Measurements from ENCODE around the gene SYCN.
"Not testable (repeated sequence)": the region's sequence is repeated elsewhere in the genome, so short reads cannot be mapped to it uniquely, and the experiment has no call there.

Gene SYCN, protein sequence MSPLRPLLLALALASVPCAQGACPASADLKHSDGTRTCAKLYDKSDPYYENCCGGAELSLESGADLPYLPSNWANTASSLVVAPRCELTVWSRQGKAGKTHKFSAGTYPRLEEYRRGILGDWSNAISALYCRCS

DNA sequence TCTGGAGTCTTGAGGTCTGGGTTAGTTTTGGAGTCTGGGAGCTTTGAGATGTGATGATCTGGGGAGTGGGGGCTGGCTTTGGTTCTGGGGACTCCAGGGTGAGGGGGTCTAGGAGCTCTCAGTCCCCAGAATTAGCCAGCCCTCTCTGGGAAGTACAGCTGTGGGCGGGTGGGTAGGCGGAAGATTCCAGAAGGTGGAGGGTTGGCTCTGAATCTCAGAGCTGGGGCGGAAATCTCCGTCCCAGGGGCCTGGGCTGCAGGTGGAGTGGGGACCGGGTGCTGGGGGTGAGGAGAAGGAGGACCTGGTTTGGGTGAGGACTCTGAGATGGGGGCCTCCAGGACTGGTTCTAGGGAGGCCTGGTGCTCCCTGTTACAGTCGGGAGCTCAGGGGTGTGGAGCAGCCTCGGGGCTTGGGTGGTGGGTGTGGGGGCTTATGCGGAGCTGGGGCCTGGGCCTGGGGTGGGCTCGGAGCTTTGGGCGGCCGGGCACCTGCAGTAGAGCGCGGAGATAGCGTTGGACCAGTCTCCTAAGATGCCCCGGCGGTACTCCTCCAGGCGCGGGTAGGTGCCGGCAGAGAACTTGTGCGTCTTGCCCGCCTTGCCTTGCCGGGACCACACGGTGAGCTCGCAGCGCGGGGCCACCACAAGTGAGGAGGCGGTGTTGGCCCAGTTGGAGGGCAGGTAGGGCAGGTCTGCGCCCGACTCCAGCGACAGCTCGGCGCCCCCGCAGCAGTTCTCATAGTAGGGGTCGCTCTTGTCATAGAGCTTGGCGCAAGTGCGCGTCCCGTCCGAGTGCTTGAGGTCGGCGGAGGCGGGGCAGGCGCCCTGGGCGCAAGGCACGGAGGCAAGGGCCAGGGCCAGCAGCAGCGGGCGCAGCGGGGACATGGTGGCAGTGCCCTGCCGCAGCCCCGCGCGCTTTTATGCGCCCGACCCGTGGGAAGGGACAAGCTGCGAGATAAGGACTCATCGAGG is at the start of gene SYCN:
Gene SYCN (minus strand): TSS at position 892 of the 970 bp plus-strand sequence. CDS start 9 bp downstream, at position 883.
- no peak for DNase-seq

DNA sequence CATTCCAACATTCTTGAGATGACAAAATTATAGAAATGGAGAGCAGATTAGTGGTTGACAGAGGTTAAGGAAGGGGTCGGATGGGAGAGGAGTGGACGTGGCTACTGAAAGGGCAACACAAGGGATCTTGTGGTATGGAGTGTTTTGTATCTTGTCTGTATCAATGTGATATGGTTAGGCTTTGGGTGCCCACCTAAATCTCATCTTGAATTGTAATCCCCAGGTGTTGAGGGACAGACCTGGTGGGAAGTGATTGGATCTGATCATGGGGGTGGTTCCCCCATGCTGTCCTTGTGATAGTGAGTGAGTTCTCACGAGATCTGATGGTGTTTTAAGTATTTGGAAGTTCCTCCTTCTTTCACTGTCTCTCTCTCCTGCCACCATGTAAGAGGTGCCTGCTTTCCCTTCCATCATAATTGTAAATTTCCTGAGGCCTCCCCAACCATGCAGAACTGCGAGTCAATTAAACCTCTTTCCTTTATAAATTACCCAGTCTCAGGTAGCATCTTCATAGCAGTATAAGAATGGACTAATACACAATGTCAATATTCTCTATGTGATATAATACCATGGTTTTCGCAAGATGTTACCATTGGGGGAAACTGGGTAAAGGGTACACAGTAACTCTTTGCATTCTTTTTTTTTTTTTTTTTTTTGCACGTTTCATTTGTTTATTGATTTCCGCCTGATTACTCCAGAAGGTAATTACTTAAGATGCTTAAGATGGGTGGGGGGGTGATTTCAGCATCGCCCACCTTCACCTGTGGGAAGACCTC is 49.5 kb upstream of the SYCN start:
- DNase-seq, result no peak

DNA sequence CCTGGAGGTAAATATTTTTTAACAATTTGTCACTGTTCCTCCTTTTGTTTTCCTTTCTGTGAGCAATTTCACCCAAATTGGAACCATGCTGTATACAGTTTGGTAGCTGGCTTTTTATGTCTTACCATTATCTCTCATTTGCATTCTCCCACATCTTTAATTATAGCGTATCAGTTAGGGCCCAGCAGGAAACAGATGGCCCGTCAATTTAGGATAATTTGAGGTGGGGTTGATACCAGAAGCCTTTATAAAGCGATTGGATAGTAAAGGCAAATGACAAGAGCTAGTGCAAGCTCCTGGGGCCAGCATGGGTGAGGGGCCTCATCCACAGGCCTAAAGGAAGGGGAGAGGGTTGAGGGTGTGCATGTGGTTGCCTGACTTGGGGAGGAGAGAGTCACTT is 48.4 kb upstream of the SYCN start:
- no peak for DNase-seq

DNA sequence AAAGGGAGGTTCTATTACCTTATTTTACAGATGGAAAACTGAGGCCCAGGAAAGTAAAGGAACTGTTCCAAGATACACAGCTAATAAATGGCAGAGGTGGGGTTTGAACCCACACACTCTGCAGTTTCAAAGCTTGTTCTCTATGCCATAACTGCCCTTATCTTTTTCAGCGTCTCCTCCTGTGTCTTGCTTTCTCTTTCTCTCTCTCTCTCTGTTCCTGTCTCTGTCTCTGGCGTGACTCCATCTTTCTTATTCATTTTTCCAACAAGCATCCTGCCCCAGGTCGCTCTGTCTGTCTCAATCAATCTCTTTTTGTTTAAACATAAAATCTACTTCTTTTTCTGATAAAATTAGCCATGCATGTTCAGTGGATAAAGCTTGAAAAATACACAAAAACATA is 47.8 kb upstream of the SYCN start:
- DNase-seq, result no peak

DNA sequence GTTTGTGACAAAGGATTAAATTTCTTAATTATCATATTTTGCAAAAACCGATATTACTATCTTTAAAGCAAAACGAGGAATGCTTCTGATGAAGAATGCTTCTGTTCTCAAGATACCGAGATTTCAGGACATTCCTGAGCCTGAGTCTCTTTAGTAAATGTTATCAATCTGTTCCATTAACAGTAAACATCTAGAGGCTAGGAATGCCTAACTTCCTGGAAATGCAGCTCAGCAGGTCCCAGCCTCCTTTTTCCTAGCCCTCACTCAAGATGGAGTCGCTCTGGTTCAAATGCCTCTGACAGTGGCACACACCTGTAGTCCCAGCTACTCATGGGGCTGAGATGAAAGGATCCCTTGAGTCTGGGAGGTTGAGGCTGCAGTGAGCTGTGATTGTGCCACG is 47.0 kb upstream of the SYCN start:
- no peak for DNase-seq

DNA sequence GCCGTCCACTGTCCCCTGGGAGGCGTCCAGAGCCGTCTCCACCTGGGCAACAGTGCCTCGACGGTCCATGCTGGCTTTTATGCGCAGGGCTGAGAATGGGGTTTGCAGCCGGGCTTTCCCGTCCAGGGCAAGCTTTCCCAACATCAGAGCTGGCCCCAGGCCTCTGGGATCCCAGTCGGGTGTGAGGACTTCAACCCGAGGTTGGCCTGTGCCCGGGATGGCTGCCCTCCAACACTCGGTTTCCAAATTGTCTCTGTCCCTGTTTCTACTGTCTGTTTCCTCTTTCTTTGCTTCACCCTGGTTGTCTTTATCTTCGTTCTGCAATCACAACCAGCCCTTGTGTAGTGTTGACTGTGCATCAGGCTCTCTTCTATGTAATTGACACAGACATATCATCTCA is 44.7 kb upstream of the SYCN start, which contains the start of gene IFNL4:
Gene IFNL4 (minus strand): TSS at position 51 of the 400 bp plus-strand sequence.
- DNase-seq, result no peak

DNA sequence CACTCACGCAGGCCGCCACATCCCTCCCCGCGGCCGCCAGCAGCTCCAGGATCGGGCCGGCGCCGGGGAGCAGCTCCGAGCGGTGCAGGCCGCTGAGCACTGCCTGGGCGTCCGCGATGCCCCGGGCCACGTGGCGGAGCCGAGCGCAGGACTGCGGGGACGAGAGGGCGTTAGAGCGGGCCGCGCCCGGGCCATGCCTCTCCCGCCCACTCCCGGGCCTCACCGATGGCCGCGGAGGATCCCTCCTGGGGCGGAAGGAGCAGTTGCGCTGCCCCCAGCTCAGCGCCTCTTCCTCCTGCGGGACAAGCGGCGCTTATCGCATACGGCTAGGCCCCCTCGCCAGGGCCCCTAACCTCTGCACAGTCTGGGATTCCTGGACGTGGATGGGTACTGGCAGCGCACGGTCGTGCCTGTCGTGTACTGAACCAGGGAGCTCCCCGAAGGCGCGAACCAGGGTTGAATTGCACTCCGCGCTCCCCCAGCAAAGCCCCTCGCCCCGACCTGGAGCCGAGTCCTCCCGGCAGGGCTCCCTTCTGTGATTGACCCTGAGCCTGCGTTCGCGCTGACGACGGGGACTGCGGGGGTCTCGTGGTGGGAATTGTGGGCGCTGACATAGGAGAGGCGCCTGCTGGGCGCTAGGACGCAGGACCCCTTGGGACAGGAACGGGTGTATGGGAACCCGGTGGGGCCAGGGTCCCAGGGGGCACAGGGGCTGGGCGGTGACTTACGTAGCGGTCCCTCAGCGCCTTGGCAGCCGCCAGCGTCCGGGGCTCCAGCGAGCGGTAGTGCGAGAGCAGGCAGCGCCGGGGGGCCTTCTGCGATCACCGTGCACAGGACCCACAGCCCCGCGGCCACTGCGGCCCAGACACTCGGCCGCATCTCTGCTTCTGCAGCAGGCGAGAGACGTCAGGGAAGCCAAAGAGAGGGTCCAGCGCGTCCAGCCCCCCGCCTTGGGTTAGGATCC is 43.9 kb upstream of the SYCN start:
- DNase-seq, result no peak

DNA sequence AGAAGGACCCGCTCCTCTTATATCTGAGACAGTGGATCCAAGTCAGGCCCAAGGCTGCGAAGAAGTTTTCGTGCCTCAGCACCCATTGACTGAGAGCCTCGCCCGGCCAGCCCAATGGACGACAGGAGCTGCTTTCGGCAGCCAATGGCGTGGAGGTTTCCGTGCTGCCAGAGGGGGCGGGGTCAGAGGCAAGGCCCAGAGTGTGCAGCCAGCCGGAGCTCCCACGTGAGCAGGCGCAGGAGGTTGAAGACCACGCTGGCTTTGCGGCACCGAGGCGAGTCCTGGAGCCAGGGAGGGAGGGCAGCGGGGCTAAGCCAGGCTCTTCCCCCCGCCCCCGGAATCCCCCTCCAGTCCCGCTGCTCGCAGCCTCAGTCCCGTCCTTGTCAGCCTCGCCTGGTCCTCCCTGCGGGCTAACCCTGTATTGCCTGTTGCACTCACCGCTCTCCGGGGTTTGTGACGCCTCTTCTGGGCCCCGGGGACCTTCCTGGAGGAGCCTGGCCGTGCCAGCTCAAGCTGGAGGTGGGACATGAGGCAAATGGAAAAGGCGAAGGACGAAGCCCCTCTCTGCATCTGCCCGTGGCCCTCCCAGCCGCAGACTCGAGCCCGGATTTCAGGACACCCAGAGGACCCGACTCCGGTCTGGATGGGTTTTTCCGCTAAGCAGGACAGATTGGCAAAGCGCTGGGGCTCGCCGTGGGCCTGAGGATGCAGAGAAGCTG is 43.0 kb upstream of the SYCN start:
- peak; percentile 17 for DNase-seq

DNA sequence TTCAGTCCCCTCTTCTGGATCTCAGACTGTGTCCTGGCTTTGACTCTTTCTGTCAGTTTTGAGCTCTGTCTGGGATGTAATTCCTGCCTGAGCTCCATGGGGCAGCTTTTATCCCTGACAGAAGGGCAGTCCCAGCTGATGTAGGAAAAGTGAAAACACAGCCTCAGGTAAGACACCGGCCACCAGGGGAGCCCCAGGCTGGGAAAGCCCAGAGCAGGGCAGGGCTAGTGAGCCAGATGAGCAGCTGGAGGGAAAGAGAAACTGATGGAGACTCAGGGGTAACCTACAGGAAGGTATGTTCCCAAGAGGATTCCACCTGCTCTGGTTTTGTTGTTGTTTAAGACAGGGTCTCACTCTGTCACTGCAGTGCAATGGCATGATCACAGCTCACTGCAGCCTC is 41.1 kb upstream of the SYCN start:
- not testable (repeated sequence) for DNase-seq

DNA sequence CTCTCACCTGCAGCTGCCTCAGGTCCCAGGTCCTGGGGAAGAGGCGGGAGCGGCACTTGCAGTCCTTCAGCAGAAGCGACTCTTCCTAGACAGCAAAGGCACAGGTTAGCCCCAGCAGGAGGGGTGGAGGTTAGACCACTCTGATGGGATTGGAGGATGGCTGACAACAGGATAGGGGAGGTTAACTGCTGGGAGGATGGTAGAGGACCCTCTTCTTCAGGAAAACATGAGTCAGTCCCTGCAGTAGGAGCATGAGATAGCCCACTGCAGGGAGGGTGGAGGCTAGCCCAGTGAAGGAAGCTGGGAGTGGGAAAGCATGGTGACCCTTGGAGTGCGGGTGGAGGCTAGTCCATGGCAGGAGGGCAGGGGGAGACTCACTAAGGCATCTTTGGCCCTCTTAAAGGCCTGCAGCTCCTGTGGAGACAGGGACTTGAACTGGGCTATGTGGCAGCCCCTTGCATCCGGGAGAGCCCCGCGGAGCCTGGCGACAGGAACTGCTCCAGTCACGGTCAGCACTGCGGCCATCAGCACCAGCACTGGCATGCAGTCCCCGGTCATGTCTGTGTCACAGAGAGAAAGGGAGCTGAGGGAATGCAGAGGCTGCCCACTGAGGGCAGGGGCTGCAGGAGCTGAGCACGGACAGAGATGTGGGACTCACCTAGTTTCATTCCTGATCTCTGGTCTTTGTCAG is 40.5 kb upstream of the SYCN start, which contains the start of gene IFNL3:
Gene IFNL3 (minus strand): TSS at position 597 of the 691 bp plus-strand sequence. CDS start 39 bp downstream, at position 558.
- not testable (repeated sequence) for DNase-seq

DNA sequence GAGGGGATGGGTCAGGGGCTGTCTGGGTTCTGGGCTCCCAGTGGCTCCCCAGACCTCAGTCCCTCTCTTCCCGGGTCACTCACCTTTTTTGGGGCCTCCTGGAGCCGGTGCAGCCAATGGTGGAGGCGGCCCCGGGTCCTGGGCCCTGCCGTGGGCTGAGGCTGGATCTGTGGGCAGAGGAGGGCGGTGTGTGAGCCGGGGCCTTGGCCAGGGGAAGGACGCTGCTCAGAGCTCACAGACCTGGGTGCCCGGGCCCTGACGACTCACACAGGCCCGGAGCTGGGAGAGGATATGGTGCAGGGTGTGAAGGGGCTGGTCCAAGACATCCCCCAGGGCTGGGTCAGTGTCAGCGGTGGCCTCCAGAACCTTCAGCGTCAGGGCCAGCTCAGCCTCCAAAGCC is 39.7 kb upstream of the SYCN start:
- DNase-seq, result not testable (repeated sequence)

DNA sequence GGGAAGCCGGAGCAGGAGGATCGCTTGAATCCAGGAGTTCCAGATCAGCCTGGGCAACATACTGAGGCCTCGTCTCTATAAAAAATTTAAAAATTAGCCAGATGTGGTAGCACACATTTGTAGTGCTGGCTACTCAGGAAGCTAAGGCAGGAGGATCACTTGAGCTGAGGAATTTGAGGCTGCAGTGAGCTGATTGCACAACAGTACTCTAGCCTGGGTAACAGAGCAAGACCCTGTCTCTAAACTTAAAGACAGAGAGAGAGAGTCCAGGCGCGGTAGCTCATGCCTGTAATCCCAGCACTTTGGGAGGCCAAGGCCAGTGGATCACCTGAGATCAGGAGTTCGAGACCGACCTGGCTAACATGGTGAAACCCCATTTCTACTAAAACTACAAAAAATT is 36.4 kb upstream of the SYCN start:
- no peak for DNase-seq

DNA sequence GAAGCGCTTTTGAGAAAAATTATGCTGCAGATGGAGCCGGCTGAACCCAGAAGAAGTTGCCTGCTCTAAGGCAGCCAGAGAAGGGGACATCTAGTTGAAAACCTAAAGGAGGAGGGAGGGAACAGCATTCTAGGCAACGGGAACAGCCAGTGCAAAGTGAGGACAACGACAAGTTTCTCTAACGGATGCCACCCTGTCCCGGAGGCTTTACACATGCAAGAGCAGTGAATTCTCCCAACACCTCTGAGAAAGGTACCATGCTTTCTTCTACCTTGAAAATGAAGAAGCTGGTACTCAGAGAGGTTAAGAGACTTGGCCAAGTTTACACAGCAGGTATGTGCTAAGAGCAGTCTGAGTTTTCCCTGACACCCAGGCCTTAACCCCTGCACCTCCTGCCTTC is 34.9 kb upstream of the SYCN start:
- no peak for DNase-seq

DNA sequence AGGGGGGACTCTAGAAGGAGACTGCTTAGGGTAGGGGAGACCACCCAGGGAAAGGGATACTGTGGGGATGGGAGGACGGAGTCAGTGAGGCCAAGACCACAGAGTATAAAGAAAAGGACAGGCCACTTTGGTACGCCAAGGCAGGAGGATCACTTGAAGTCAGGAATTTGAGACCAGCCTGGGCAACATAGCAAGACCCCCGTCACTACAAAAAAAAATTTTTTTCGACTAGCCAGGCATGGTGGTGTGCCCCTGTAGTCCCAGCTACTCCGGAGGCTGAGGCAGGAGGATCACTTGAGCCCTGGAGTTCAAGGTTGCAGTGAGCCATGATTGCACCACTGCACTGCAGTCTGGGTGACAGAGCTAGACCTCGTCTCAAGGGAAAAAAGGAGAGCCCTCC is 34.1 kb upstream of the SYCN start:
- DNase-seq, result no peak

DNA sequence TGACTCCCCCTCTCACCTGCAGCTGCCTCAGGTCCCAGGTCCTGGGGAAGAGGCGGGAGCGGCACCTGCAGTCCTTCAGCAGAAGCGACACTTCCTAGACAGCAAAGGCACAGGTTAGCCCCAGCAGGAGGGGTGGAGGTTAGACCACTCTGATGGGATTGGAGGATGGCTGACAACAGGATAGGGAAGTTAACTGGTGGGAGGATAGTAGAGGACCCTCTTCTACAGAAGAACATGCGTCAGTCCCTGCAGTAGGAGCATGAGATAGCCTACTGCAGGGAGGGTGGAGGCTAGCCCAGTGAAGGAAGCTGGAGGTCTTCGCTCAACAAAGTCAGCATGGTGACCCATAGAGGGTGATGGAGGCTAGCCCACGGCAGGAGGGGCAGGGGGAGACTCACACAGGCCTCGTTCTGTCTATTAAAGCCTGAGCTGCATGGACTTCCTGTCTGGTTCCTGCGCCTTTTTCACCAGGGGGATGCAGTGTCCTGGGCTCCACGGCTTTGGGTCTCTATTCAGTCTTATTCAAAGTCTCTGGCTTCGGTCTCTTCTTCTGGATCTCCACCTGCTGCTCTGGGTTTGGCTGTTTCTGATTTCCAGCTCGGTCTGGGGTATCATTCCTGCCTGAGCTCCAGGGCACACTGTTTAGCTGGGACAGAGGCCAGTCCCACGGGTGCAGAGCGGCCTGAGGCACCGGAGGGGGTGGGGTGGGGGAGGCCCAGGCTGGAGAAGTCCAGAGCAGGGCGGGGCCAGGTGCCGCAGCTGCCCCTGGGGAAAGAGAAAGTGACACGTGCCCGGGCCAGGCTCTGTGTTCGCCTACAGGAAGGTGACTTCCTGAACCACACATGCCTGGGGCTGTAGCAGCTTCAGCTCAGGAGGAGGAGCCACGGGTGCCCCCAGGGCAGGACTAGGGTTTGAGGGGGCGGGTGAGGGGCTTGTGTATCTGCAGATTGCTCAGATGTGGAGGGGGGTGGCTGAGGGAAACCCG is 33.4 kb upstream of the SYCN start:
- DNase-seq, result peak; percentile 57

DNA sequence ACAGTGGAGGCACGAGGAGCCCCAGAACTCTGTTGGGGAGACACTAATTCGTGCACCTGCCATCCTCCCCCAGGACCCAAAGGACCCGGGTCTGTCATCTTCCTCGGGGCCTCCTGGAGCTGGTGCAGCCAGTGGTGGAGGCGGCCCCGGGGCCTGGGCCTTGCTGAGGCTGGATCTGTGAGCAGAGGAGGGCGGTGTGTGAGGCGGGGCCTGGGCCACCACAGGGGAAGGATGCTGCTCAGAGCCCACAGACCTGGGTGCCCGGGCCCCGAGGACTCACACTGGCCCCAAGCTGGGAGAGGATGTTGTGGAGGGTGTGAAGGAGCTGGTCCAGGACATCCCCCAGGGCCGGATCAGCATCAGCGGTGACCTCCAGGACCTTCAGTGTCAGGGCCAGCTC is 32.5 kb upstream of the SYCN start:
- no peak for DNase-seq

DNA sequence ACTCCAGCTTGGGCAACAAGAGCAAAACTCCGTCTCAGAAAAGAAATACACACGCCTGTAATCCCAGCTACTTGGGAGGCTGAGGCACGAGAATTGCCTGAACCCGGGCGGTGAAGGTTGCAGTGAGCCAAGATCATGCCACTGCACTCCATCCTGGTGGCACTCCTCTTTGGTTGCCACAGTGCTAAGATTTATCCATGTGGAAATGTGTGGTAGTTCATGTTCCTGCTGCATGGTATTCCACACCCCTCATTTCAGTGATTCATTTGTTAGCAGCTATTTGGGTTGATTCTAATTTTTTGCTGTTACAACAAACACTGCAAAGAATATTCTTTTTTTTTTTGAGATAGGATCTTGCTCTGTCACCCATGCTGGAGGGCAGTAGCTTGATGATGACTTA is 28.6 kb upstream of the SYCN start:
- DNase-seq, result no peak

DNA sequence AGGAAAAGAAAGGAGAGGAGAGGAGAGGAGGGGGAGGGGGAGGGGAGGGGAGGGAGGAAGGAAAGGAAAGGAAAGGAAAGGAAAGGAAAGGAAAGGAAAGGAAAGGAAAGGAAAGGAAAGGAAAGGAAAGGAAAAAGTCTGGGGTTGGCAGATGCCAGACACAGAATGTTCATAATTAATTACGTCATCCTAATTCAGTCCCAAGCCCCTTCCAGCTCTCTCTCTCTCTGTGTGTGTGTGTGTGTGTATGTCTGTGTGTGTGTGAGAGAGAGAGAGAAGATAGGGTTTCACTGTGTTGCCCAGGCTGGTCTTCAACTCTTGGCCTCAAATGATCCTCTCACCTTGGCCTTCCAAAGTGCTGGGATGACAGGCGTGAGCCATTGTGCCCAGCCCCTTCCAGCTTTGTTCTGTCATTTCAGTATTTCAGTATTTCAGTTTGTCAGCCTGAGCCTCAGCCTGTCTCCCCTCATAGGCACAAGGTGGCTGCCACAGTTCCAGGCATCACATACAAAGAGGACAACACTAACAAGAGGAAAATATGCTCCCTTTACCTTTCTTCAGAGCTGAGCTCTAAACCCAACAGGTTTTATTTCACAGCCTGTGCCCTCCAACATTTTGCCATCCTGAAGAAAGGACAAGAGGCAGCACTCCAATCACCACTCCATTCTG is 26.2 kb upstream of the SYCN start:
- no peak for DNase-seq

DNA sequence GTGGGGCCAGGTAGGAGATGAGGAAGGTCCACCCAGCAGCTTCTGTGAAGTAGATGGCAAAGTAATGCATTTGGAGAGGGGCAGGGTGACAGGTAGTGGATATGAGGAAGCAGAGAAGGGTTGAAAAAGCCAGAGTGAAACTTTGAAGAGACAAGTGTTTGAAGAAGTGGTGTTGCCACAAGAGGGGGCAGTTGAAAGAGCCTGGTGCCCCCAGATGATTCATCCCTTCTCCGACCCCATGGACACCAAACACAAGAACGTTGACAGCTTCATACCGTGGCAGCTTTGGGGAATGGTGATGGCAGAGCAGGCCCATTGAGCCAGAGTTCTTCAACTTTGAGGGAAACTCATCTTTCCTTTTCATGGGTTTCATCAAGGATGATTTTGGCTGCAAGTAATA is 20.8 kb upstream of the SYCN start:
- DNase-seq, result no peak

Measured in activated CD4-positive, alpha-beta T cell treated with anti-CD3 and anti-CD28 coated beads, Interleukin-2, amount 50 U/mL, for 16 hours (primary cell).